Amygdala (tissue), 56 donors: Measurements from ENCODE around the gene ATXN7.
A peak's percentile ranks its signal among the peaks of the same experiment; 100 is the strongest.

Experiments
- DNase-seq, 56 donors: peaks; one replicate each; lab custom pipeline; 2025; lab: John Stamatoyannopoulos, UW

ATXN7 gene

DNA sequence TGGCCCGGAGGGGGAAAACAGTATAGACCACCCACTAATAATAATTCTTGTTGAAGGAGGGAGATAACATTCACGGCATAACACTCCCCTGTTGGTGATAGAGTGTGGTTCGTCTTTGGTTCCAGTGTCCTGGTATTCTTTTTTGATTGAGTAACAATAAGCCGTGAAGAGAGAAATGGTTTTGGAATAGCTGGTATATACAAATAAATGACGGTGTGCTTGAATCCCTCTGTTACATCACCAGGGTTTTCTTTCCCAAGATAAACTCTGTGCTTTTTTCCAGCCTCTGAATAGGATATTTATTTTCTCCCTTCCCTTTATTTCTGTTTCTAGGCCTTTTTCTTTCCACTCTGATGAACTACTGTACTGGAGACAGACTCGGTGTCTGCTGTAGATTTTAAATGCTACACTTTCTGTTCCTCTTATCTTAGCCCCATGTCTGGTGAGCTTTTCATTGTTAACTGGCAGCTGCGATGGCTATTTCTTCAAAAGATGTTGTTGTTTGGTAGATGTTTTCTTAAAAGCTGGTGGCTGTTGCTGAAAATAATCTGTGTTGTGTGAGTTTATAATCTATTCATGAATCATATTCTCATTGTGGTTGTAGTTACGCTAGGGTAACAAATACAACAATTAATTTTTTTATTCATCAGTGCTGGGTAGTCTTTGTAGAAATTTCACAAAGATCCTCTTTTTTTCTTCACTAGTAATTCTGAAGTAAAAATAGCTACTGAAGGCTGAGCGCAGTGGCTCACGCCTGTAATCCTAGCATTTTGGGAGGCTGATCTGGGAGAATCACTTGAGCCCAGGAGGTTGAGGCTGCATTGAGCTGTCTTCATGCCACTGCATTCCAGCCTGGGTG, 64.0 kb downstream of the ATXN7 start:
- peak in 1 of 56 donors; percentile 14 for DNase-seq

GRCh38 chr3:63931290-63931689, 67.6 kb downstream of the ATXN7 start:
- no peak for DNase-seq

GRCh38 chr3:63932509-63933212, 69.0 kb downstream of the ATXN7 start:
- no peak for DNase-seq

GRCh38 chr3:63933459-63933858, 69.8 kb downstream of the ATXN7 start:
- no peak for DNase-seq

DNA sequence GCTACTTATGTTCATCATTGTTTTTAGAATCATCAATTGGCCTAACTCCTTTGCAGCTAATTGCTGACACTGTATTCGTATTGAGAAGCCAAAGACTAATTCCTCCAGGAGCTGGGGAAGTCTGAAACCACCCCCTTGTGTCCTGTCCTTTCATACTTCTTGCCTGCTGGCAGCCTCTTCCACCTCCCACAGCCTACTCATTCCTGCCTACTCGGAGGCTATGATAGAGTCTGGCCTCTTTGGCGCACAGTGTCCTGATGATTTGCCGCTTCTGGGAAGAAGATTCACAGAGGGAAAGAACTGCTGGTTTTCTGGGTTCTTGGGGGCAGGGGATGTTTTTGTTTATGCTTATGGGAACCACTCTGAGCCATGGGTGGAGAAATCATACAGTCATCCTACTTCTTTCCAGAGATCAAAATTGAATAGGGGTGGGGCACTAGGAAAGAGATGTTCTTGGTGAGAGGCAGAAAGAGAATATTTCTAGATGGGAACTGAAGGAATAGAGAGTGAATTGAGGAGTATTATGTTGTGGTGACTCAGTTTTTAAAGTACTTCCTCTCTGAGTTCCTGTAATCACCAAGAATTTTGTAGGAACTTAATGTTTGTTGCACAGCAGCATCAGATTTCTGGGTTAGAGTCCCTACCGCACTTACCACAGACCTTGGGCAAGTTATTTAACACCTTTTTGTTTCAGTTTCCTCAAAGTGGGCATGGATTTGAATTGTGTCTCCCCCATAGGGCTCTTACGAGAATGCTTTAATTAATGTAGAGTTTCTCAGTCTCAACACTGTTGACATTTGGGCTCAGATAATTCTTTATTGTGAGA, 70.6 kb downstream of the ATXN7 start:
- DNase-seq: peak in 3 of 56 donors; percentile 5 to 14 (median 9)

DNA sequence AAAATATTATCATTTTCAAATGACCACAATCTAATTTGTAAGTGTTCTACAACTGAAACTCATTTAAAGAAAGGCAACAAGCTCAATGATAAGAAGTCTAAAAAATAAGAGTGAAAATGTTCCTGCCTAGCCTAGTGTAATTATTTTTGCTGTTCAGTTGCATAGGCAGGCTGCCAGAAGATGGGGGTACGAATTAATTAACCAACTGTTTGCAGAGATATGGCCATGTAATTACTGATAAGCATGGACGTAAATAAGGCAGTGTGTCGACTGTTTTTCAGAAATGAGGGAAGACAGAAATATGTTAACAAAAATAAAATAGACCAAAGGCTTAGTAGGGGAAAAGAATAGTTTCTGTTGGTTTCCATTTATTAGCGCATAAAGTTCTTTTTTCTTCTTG, 73.3 kb downstream of the ATXN7 start:
- DNase-seq: no peak

GRCh38 chr3:63937661-63938651, 74.3 kb downstream of the ATXN7 start:
- no peak for DNase-seq

DNA sequence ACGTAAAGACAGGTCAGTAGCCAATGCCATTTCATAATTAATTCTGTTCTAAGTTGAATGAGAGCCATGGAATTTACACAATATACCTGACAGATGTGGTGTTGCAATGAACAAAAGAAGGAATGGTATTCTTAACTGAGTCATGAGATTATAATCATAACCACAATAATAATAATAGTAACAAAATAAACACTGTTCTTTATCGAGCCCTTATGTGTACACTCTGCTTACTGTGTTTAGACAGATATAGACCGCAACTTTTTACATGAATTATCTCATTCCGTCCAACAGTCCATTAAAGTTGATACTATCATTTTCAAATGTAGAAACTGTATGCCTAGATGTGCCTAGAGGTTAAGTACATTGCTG, 76.7 kb downstream of the ATXN7 start:
- DNase-seq: no peak

- no peak for DNase-seq
These were observed 78.9 kb downstream of the ATXN7 start for GRCh38 chr3:63942528-63942927.

DNA sequence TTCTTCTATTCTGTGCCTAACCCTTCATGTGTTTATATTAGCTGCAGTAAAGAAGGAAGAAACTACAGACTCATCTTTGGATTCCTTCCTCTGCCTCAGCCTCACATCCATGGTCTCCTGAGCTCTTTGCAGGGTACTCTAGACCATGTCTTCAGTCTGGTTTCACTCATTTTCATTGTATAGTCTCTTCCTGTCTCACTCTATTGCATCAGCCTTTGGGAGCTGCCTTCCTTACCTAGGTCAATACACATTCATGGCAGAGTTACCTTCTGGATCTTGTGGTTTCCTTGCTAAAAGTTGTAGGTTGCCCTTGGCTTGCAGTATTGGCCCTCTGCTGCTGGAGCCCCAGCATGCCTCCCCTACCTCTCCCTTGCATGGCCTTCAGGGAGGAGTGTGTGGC, 80.0 kb downstream of the ATXN7 start:
- DNase-seq: no peak

- DNase-seq: no peak
These were observed 82.0 kb downstream of the ATXN7 start for GRCh38 chr3:63945558-63946096.

DNA sequence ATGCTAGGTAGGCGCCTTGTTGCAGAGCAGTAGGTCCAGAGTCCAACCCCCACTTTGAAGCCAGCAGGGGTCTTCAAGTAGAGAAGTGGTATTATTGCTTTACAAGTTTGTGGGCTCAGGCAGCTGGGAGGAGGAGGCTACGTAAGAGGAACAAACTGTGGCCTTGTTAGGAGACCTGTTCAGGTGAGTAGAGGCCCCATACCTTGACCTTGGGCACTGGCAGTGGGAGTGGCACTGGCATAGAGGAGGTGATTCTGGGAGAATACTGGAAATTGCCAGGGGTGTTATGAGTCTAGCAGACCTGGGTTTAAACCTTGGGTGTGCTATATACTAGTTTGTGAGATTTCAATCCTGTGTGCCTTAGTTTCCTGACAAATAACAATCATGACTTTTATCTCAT, 83.1 kb downstream of the ATXN7 start:
- DNase-seq: no peak

DNA sequence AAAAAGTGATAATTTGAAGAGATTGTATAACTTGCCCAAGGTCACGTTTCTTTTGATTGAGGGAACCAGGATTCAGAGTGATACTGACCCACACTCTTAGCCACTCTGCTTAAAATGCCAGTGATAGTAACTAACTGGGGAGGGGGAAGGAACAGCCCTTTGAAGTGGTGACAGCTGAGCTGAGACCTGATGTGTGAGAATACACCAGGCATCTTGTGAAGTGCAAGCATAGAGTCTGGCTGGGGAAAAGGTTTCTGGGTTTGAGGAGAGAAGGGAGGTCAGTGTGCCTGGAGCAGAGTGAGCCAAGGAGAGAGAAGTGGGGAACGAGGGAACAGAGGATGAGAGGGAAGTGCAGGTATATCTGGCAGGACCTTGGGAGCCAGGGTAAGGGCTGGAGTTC, 83.9 kb downstream of the ATXN7 start:
- no peak for DNase-seq

- DNase-seq: no peak
These were observed 85.3 kb downstream of the ATXN7 start for GRCh38 chr3:63949005-63949404.

DNA sequence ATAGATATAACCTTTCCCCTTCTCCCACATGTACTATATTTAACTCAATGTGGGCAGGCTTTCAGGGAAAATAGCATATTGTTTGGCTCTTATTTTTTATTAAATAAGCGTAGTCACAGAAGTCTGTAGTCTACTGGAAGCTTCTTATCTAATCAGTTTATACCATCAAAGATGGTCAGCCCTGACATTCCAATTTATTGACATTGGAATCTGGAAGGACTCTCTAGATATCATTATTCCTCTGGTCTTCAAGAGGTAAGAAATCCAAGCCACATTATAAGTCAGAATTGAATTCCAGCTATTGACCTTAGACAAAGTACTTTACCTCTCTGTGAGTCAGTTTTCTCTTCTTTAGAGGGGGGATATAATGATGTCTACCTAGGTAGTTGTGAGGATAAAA, 87.0 kb downstream of the ATXN7 start:
- DNase-seq: no peak

DNA sequence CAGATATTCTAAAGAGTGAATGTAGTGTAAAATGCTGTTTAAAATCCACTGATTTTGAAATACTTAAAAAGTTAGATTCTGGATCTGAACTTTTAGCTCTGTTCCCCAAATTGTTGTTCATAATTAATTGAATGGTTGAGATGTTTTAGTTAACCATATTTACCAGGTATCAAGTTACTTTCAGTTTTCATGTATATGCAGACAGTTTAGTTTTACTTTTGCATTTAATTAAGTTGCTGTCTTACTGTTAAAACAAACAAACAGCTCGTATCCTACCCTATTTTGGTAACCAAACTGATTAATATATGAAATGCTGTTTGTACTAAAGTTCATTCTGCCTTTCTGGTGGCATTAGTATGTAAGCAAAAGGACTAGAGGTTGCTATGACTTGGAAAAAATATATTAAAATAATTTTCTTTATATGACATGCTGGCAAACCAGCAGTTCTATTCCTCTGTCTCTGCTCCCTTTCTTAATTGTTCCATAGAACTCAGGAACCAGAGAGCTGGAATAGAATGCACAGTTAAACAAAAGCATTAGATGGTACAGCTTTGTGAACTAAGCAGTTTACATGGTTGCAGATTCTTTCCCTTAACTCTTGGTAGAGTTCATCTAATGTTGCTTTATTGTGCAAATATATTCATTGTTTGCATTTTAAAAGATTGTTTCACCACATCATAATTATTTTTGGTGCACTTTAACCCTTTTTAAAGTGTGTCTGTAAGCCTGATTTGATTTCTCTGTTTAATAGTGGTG, 88.0 kb downstream of the ATXN7 start:
- DNase-seq: no peak

GRCh38 chr3:63952248-63952594, 88.6 kb downstream of the ATXN7 start:
- DNase-seq: no peak

- no peak for DNase-seq
These were observed 90.5 kb downstream of the ATXN7 start for GRCh38 chr3:63954182-63954581.

GRCh38 chr3:63955036-63955650, 91.5 kb downstream of the ATXN7 start:
- DNase-seq: no peak
